ENCODE measurements around the gene FHAD1.

FHAD1 gene

GRCh38 chr1:15406614-15407559, 159.9 kb downstream of the FHAD1 start:
- no peak for DNase-seq

GRCh38 chr1:15407580-15407979, 160.6 kb downstream of the FHAD1 start:
- no peak for DNase-seq

DNA sequence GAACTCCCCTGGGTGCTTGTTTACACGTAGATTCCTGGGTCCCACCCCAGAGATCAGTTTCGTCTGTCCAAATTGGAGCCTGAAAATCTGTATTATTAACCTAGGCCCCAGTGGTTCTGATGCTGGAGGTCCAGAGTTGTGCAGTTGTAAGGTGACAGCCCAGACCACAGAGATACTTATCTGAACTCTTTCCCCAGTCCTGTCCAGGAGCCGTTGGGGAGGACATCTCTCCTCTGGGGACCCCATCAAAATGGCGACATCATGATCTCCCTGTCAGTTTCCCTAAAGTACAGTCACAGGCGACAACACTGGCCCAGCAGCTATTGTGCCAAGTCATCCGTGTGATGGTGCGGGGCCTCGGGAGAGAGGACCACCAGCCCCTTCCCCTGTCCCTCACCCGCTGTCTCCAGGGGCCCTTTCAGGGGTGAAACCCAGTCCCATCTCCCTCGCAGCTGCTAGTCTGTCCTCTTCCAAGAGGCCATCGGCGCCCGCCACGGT, 161.9 kb downstream of the FHAD1 start:
- DNase-seq = no peak

- peak; percentile 96 for DNase-seq
Observed at GRCh38 chr1:15409388-15410222, 162.6 kb downstream of the FHAD1 start, which contains the start of gene EFHD2. Gene EFHD2, plus strand, starts transcription at chr1:15409888. Its CDS starts 84 bp downstream, at chr1:15409972.

GRCh38 chr1:15410223-15410883, 163.3 kb downstream of the FHAD1 start:
- peak; percentile 44 for DNase-seq

DNA sequence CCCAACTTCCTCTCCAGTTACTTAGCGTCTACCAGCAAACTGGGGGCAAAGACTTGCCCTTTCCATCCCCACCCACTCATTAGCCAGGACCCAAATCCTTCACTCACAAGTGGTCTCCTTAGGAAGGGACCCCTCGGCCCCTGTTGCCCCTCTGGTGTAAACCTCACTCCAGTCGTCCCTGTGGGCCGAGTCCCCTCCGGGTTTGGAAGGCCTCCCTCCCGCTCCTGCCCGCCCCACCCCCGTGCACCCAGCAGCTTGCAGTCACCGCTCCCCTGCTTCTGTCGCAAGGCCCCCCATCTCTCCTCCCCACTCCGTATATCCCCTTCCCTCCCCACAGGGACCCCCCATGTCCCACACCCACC, 163.8 kb downstream of the FHAD1 start:
- no peak for DNase-seq

DNA sequence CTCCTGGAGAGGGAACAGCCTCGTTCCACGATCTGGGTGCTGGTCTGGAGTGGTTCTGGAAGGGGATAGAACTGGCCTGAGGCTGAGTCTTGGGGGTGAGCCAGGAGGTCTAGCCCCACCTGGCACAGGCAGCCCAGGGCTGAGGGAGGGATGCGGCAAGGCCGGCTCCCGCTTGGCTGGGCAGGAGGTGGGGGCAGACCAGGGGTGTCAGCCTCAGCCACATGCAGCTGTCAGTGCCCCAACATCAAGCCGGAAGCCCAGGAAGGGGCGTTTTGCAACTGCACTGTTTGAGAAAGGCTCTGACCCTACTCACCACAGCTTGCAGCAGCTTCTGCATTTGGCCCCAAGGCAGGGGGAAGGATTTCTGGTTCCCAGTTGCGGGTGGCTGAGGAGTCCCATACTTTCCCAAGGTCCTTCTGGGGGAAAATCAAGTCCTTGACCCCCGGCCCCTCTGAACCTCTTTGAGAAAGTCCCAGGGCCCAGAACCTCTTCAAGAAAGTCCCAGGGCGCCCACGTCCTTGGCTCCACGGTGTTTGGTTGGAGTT, 164.6 kb downstream of the FHAD1 start:
- peak; percentile 23 for DNase-seq

- no peak for DNase-seq
Observed at GRCh38 chr1:15412175-15412800, 165.3 kb downstream of the FHAD1 start.

DNA sequence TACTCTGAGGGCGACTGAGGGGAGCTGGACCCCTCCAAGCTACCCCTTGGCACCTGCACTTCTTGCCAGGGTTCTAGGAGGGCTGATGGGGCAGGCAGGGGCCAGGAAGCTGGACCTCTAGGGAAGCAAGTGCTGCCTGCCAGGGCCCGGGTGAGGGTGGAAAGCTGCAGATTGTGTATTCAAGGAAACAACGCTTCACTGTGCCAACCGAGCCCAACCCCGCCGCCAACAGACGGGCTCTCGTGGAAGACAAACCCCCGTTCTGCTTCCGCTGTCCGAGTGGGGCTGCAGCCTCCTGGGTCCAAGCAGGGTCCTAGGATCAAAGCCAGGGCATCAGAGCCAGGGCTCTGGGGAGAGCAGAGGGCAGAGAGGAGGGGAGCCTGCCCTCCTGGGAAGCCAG, 165.8 kb downstream of the FHAD1 start:
- DNase-seq = no peak

DNA sequence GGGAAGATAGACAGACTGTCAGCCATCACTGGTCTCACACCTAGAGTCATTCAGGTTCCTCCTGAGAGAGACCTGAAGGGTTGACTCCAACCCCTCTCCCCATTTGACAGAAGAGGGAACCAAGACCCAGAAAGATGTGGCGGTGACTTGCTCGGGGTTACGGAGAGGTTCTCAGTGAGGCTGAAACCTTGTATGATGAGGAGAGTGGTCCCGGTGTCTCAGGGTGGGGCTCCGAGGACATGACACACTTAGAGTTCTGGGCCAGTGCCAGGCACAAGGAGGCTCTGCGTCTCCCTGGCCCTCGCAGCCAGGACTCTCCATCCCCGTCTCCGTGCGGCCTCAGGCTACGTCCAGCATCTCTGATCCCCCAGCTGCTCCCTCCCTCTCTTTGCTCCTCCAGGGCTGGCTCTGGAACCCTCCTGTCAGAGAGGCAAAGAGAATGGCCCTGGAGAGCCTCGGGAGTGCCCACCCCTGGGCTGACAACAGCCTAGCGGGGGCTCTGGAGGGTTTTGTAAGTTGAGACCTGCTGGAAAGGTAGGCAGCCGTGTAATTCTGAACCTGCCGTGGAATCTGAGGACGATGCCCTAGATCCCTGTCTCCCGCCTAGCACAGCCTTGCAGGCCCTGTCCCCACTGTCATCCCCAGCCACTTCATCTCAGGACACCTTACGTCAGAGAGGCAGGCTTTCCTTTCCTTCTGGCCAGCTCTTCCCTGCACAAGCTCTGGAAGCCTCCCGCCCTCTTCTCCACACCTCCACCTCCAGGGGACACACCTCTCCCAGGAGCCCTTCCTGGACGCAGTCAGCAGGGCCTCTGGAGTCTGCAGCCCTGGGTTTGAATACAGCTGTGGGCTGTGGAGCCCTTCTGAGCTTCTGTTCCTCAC, 166.8 kb downstream of the FHAD1 start:
- DNase-seq = no peak

DNA sequence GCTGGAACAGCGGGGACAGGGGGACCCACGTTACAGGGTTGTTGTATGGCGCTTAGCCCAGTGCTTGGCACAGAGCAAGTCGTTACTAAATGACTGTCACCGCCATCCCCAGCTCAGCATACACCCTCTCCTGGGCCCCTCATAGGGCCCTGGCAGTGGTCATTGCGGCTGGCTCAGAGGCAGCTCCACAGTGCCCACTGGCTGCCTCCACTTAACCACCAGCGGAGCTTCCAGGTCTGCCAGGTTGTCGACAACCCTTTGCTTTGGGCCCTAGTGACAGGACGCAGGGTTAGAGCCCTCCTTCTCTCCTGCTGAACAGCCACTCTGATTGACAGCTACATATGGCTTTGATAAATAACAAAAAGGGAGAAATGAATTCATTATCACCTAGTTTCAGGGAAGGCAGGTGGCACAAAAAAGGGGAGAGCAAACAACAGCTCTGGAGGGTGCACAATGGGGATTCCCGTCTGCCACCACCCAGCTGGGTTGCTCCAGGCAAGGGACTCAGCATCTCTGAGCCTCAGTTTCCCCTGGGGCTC, 167.5 kb downstream of the FHAD1 start:
- no peak for DNase-seq

DNA sequence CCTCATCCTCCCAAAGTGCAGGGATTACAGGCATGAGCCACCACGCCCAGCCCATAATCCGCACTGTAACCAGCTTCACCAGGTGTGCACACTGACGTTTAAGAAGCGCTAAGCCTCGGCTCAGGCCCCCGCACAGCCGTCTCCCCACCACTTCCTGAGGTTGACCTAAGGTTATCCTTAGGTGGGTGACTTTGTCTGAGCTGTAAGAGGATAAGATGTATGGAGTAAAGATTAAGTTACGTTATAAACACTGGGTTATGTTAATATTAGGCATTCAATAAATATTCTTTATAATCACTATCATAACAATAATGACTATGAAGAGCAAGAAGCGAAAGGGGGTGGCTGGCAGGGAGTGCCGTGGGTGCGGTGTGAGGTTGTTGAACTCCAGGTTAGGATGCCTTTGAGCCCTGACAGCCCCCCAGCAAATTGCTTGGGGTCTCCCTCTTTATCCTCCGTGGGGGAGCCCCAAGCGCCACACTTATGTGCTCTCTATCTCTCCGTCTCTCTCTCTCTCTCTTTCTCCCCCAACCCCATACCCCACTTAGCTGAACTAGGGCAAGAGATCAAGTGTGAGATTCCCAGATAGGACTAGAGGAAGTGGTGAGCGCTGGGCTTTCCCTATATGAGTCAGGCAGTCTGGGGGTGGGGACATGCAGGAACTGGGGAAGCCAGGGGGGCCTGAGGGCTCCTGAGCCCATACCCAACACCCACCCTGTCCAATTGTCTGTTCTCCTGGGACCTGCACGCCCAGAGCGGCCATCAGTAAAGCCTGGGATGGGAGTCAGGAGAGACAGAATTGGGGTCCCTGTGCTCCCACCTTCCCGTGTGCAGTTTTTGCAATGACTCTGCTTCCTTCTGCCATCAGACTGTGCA, 170.3 kb downstream of the FHAD1 start:
- peak; percentile 97 for DNase-seq

- no peak for DNase-seq
Observed at GRCh38 chr1:15418806-15419515, 171.9 kb downstream of the FHAD1 start.

GRCh38 chr1:15420853-15421465, 173.9 kb downstream of the FHAD1 start:
- DNase-seq = no peak

- DNase-seq = no peak
Observed at GRCh38 chr1:15422871-15423270, 175.8 kb downstream of the FHAD1 start.

DNA sequence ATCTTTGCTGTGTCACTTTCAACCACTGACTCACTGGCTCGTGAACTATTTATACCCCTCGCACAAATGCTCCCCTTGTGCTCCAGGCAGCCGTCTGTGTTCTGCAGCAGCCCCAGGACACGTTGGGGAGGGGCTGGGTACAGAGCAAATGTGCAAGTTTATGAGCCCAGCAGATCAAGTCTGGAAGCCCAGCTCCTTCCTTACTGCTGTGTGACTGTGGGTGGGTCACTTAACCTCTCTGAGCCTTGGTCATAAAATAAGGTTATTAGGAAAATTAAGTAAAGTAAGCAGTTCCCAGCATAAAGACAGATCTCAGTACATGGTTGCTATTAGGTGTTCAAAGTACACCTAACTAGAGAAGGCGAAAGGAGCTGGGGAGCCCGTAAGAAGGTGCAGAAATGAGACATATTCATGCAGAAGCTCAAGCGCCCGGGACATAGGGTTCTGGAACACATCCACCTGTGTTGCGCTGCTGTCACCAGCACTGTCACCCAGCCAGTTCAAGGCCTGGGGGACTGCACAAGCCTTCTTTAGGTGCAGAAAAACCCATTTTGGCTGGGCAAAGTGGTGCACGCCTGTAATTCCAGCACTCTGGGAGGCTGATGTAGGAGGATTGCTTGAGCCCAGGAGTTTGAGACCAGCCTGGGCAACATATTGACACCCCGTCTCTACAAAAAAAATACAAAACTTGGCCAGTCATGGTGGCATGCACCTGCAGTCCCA, 176.5 kb downstream of the FHAD1 start:
- no peak for DNase-seq

DNA sequence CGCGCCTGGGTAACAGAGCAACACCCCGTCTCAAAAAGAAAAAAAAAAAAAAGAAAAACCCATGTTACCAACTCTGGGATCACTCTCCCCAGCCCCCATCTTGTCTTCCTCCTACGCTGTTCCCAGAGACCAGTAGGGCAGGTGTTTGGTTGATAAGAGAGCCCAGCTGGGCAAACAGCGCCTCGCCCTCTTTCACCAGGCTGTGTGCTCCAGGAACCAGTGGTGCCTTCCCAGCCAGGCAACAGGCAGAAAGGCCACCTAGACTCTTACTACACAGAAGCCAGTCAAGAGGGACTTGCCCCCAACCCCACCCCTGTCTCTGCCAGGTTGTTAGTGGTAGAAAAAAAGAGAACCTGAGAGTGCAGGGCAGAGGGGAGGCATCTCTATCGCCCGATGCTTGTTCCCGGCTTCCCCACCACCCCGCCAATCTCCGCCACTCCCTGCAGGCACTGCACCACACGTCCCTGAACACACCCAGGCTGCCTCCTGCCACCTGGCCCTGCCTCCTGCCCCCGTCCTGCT, 177.2 kb downstream of the FHAD1 start:
- no peak for DNase-seq

GRCh38 chr1:15424981-15425380, 178.0 kb downstream of the FHAD1 start:
- DNase-seq = no peak

Data from NCI-H82 (cell line).